Lung microvascular endothelial cell (primary cell): ENCODE results near the gene MYH10. TPM values are rescaled to one million over a fixed set of nuclear protein-coding genes. Genes with fewer than 3 reads are reported as not detected.
A peak's percentile ranks its signal among the peaks of the same experiment; 100 is the strongest.

Experiments used
- DNase-seq, 2 donors: peaks; one replicate each; pipeline versions ENCODE4 v3.0.0 to v3.0.0-alpha.2; 2010; ENCODE audit warnings: low read depth in 2 of 2
- total RNA-seq: library from RNA; depleted of rRNA; stranded (reverse); fragments of >200 nt; gene quantifications from 2 replicates; pipeline ENCODE4 v1.2.1, GENCODE V29; 2014

The MYH10 gene
- total RNA-seq, 1 donor from 2014 or later = 287 TPM

DNA sequence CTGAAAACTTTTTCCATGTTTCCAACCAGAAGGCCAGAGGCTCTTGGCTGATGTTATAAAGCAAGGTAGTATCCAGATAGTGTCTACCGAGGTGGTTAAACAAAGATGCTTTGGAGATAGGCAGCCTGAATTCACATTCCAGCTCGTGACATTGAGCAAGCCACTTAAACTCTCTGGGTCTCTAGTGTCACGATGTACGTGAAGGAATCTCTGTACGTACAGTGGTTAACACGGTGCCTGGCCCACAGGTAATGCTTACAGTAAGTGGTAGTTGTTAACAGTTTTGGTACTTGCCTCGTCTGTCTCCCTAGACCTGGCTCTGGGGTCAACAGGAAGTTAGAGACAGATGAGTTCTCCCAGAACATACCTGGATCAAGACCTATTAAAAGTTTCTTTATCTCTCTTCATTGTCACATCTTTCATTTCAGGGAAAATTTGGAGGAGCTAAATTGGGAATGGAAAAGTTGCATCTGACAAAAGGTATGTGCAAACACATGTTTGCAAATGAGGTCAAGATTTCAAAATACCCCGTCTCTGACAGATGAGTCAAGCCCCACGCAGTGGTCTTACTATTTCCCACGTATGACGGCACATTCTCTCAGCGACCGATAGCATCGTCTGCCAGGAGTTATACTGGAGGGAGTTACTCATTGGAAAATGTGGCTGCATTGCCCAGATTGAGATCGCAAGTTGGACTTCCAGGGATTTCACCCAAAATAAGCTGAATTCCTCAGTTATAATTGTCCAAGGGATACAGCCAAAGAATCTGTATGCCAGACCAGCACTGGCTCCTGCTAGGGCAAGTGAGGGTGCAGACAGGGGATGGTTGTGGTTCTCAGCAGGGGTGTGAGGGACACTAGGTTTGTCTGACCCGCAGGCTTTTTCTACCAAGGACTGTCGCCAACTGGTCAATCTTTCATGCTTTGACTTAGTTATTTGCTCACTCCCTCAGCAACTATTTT, 18.9 kb upstream of the MYH10 start:
- peak in 1 of 2 donors; percentile 77 for DNase-seq

DNA sequence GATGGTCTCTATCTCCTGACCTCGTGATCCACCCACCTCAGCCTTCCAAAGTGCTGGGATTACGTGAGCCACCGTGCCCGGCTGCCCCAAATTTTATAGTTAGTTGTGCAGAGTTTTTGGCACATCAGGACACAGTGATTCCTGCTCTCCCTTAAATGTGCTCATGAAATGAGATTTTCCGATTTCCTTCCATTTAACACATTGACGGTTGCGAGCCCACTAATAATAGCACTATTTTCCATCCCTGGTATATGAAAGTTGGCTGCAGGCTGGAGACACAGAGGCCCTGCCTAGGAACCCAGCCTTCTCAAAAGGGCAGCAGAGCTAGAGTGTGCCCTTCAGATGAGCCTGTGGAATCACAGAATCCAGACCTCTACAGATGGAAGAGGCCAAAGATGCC, 17.4 kb upstream of the MYH10 start:
- peak in 1 of 2 donors; percentile 60 for DNase-seq

DNA sequence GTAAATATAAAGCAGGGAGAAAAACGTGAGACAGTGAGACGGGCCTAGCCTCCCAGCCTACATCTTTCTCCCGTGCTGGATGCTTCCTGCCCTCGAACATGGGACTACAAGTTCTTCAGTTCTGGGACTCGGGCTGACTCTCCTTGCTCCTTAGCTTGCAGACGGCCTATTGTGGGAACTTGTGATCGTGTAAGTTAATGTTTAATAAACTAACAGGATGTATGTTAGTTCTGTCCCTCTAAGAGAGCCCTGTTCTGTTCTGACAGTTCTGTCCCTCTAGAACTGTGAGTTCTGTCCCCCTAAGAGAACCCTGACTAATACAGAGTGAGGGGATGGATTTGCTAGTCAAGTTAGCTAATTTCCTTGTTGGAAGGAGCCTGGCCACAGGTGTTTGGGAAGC, 16.7 kb upstream of the MYH10 start:
- DNase-seq = no peak

DNA sequence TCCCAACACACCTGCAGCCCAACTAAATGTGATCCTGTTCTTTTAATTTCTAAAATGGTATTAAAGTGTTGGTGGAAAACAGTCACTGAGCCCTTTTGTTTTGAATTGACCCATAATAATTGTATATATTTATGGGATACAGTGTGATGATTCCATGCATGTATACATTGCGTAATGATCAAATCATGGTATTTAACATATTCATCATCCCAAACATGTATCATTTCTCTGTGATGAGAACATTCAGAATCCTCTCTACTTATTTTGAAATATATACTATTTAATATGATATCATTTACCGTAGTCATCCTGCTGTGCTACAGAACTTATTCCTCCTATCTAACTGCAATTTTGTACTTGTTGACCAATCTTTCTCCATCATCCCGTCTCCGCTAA, 14.0 kb upstream of the MYH10 start:
- DNase-seq = no peak

DNA sequence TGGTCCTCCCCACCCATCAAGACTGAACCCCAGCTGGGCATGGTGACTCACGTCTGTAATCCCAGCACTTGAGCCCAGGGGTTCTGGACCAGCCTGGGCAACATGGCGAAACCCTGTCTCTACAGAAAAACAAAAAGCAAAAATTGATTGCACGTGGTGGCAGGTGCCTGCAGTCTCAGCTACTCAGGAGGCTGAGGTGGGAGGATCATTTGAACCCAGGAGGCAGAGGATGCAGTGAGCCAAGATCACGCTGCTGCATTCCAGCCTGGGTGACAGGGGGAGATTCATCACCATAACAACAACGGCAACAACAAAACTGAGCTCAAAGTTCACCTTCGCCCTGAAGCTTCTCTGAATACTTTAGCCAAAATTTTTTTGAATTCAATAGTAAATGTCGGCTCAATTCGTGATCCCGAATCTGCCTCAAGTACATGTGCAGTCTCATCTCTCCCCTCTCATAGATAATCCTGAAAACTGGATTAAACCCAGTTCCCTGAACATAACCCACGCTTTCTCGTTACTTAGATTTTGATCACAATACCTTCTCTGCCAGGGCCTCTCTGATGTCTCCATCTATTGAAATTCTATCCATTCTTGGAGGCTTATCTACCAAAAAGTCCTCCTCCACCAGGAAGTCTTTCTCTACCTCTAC, 13.5 kb upstream of the MYH10 start:
- no peak for DNase-seq

DNA sequence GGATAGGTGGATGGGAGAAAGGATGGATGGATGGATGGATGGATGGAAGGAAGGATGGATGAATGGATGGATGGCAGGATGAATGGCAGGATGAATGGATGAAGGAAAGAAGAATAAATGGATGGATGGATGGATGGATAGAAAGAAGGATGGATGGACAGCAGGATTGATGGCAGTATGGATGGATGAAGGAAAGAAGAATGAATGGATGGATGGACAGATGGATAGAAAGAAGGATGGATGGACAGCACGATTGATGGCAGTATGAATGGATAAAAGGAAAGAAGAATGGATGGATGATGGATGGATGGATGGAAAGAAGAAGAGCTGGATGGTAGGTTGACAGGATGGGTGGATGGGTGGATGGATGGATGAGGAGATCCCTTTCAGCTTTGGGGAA, 9.2 kb upstream of the MYH10 start:
- DNase-seq = no peak

DNA sequence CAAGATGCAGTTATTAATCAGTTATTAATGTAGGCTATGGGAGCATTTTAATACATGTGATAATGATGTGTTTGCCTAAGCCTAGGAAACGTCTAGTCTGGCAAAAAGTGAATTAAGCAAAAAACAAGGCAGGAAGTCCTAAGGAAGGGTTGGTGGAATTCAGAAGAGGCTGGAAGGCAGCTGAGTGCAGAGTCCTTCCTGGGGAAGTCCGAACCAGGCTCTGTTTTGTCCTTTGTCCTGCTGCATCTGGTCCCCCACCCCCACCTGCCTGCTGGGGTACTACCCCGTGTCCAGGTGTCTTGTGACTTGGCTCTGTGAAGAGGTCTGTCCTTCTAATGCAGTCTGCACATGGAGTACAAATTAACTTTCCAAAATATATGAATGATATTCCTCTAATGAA, 1.5 kb upstream of the MYH10 start:
- DNase-seq = peak; percentile 19 to 56

DNA sequence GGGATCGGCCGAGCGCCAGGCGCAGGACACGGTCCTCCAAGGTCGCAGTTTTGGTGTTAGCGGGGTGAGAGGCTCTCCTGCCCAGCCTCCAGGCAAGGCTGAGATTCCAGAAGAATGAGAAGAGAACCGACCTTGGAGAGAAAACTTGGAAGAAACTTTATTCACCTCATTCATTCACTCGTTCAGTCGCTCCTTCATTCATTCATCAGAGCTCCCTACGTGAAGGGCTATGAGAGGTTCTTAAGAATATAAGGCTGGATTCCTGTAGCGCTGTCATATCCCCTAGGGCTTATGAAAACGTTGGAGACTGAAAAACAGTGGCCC, 991 bp upstream of the MYH10 start:
- DNase-seq = peak in 1 of 2 donors; percentile 13

DNA sequence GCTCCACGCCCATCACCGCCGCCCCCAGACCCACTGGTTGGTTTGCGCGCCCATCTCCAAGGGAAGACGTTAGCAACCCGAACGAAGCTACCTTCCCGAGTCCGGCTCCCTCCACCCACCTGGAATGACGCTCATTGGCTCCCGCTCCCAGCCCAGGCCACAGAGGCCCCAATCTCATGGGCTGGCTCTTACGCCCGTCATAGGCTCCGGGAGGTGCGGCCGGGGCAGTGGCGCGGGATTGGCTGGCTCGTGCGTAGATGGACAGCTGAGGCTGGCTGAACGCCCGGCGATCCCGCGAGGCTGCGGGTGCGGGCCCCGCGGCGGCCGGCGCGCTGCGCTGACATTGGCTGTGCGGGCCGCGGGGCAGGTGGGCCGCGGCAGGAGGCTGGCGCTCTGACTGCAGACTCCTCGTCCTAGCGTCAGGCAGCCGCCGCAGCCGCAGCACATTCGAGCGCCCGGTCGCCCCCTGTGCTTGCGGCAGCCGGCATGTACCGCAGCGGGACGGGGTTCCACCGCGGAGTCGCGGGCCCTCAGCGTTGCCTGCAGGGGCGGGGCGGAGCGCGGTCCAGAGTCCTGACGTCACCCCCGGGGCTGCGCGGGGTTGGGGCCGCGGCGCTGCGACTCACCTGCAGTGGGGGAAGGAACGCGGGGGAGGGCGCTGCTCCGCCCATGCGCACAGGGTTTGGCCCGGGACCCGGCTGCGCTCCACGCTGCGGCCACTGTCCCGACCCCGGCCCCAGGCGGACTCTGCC, 453 bp upstream of the MYH10 start:
- peak; percentile 98 to 100 for DNase-seq

DNA sequence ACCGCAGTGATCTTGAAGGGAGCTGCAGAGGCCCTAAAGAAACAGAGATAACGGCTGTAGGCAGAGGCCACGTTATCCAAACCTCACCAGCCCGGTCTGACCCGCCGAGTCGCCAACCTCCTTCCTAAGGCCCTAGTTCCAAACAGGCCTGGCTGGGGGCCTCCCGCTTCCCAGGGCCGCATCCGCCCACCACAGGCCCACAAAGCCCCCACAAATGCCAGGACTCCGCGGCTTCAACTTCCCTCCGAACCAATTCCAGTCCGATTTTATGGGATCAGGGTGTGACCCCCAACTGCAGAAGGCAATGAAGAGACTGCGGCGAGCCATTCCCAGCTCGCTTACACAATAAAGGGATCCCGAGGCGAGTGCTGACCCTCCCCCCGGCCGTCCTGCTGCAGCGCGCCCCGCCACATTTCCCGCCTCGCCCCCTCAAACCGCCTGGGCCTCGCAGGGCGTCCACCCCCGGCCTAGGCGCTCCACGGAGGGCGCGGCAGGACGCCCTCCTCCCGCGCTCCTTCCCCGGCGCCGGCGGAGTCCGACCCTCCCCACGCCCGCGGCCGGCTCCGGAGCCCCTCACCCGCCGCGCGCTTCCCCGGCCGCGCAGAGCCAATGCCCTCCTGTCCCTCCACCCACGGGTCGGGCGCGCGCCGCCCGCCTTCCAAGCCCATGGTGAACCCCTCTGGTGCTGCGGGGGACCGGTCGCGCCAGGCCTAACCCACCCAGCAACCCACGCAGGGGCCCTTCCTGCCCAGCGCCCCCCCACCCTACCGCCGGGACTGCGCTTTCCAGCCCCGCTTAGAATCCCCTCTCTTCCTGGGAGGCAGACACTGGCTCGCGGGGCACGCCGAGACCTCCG, 926 bp downstream of the MYH10 start:
- peak in 1 of 2 donors; percentile 43 for DNase-seq

DNA sequence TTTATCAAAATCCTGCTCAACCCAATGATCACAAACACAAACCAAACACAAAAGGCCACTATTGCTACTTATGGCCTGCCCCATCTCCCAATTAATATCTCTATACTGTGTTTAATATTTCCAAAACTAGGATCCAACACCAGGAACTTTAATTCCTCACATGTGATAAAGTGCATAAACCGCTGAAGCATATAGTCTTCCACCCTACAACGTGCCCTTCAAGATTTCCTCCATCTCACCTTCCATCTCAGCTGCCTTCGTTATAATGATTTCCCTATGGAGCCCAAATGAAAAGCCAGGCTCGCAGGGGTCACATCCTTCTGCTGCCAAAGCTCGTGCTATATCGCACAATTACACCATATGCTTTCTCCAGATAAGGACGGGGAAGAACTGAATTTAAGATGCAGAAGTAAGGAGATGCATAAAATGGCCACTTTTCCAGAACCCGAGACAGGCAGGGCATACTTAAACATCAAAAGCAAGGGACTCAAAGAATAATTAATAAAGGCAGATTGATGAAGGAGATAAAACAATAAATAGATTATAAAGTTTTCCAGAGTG, 1.8 kb downstream of the MYH10 start:
- no peak for DNase-seq

DNA sequence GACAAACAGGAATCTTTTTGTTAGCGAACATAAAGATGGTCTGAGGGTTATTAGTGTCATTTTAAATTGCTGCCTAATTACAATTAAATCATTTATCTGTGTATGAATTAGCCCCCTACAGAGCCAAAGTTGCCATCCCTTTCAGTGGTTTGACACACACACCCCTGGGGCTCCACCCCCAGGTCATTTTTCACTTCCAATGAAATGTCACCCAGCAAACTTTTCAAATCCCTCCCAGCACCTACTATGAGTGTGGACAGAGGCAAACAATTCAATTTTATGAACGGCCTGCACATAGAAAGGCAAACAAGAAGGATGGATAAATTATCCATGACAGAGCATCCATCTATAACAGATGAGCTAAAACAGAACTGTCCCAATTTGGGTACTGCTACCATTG, 2.4 kb downstream of the MYH10 start:
- no peak for DNase-seq

DNA sequence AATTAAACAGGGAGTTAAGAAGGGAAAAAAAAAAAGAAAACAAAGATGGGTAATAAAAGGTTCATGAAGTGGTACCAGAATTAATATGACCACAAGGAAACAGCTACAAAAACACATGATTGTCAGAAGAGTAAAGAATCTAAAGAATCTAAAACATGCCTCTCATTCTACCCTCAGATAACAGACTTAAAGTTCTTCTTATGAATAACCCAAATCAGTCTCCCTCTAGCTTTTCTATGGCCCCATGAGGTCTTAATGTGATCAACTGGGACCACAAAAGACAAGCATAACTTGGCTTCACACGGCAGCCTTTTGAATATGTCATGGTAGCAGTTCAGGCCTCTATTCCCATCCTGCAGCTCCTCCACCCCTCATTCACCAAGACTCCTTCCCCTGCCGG, 6.9 kb downstream of the MYH10 start:
- DNase-seq = no peak

DNA sequence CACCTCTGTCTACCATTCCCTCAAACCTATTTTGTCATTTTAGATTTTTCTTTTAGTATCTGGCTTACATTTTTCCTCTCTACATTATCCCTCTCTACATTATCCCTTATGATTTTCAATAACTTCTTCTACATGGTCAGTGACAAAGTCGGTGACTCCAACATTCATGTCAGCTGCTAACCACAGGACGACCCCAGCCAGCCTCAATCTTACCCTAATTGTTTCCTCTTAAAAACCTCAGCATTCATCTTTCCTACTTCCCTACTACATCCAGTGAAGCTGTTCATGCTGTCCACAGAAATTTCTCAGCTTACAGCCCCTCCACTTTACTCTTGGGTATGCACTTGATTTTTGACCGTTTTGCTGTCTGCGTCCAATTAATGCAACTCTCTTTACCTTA, 8.3 kb downstream of the MYH10 start:
- DNase-seq = no peak

DNA sequence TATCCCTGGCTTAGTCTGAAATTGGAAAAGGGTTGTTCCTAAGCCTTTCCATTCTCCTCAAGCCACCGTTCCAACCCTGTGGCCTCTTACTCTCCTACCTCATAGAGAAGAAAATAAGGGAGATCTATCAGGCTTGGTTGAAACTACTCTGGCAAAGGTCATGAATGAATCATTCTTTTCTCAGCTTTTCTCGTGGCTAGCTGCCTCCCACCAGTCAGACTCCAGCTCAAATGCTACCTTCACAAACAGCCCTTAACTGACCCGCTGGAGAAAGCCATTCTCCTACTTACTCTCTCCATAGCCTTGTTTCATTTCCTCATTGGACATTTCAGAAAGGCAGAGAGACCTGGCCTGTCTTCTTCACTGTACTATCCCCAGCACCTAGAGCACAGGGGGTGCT, 8.9 kb downstream of the MYH10 start:
- DNase-seq = no peak

DNA sequence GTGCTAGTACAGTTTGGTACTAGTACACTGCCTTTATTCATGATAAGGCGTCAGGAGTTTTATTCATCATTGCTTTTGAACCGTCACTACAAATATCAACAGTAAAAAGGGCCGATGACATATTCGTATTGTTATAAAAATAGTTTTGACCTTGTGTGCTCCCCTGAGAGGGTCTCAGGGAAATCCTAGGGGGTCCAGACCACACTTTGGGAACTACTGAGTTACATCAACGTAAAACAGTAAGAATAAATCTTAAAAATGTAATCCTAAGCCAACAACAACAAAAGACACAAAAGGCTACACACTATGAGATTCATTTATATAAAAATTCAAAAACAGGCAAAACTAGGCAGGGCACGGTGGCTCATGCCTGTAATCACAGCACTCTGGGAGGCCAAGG, 11.2 kb downstream of the MYH10 start:
- peak in 1 of 2 donors; percentile 13 for DNase-seq

DNA sequence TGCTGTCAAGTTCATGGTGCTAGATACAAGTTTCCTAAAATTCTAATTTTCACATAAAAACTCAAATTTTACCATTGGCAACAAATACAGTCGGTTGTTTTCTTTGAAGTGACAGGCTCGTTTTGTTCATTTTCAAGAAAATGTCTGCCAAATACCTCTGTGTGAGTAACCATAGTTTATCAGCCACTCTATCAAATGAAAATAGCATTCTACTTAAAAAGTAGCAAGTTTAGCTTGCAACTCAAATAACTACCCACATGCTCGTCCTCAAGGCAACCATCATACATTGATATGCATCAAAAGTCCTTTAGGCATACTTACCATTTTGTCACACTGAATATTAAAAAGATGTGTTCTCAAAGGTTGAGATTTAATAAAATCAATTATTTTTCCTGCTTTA, 11.7 kb downstream of the MYH10 start:
- no peak for DNase-seq

DNA sequence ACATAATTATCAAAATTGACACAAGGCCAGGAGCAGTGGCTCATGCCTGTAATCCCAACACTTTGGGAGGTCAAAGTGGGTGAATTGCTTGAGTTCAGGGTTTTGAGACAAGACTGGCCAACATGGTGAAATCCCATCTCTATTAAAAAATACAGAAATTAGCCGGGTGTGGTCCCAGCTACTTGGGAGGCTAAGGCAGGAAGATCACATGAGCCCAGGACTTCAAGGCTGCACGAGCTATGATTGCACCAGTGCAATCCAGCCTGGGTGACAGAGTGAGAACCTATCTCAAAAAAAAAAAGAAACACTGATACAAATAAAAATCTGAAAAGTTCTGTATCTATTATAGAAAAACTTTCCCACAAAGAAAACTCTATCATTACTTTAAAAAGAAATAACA, 15.5 kb downstream of the MYH10 start:
- DNase-seq = no peak

DNA sequence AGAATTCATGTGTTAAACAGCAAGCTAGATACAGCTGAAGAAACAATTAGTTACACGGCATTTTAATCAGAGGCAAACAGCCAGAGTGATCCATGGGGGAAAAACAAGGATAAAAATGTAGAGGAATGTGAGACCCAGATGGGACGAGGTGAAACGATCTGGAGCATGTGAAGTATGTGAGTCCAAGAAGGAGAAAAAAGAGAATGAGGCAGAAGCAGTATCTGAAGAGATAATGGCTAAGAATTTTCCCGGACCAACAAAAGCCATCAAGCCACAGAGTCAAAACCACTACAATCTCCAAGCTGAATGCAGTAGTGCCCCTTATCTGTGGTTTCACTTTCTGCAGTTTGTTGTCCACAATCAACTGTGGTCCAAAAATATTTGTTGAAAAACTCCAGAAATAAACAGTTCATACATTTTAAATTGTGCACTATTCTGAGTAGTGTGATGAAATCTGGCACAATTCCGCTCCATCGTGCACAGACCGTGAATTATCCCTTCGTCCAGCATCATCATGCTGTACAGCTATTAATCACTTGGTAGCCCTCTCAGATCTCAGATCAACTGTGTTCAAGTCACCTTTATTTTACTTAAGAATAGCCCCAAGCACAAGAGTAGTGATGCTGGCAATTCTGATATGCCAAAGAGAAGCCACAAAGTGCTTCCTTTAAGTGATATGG, 18.8 kb downstream of the MYH10 start:
- DNase-seq = no peak

DNA sequence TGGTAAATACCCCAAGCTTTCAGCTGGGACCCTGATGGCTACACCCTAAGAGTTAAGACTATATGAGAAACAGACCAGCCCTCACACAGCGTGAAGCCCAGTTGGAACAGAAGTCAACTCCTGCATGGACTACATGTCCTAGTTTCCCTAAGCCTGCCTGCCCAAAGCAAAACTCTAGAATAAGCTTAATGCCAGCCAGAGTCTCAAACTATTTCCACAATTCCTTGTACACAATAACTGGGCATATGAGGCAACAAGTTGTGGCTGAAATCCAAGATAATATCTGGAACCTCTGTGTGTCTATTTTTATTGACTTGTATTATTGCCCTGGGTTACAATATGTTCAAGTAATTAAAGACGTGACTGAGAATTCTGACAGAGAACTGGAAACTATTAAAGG, 19.4 kb downstream of the MYH10 start:
- no peak for DNase-seq

DNA sequence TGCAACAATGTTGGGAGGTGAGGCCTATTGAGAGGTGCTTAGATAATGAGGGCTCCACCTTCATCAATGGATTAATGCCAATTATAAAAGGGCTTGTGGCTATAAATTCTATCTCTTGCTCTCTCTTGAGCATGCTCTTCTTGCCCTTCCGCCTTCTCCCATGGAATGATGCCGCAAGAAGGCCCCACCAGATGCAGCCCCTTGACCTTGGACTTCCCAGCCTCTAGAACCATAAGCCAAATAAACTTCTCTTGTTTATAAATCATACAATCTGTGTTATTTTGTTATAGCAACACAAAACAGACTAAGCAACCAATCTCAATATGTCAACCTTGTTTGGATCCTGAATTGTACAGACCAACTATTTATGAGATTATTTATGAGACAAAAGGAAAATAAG, 20.0 kb downstream of the MYH10 start:
- DNase-seq = no peak
